Chondrocyte (in vitro differentiated cells): ENCODE data around the gene SUSD4. TPM values are rescaled to one million over a fixed set of nuclear protein-coding genes. Genes with fewer than 3 reads are reported as not detected.

Experiments used
- DNase-seq: peaks from one replicate; pipeline ENCODE4 v3.0.0; 2021; ENCODE audit warnings: mixed read lengths, low spot score
- H3K27ac Mint-ChIP-seq: one replicate; pipeline ENCODE4 v1.8.0; 2021; ENCODE audit warnings: mild to moderate bottlenecking, moderate library complexity, mixed read lengths; ENCODE audit not compliant: unreplicated experiment
- H3K27me3 Mint-ChIP-seq: 2 replicates; pipeline ENCODE4 v1.8.0; 2021; ENCODE audit warnings: low read depth, mixed read lengths
- H3K36me3 Mint-ChIP-seq: 2 replicates; pipeline ENCODE4 v1.8.0; 2021; ENCODE audit warnings: low read depth, mixed read lengths
- H3K4me1 Mint-ChIP-seq: 2 replicates; pipeline ENCODE4 v1.8.0; 2021; ENCODE audit warnings: low read depth, mild to moderate bottlenecking, mixed read lengths
- H3K4me3 Mint-ChIP-seq: one replicate; pipeline ENCODE4 v1.8.0; 2021; ENCODE audit warnings: mild to moderate bottlenecking, moderate library complexity, mixed read lengths; ENCODE audit not compliant: unreplicated experiment
- H3K9me3 Mint-ChIP-seq: 2 replicates; pipeline ENCODE4 v1.8.0; 2021; ENCODE audit warnings: low read depth, mixed read lengths
- total RNA-seq: library from RNA; stranded (reverse); gene quantifications from 3 replicates; pipeline ENCODE4 v1.2.1, GENCODE V29; 2021
- TF ChIP-seq, protein P1 (sequence below): fragments of 200-600 bp; sonication (generic); IDR thresholded peaks from 2 replicates; pipeline ENCODE4 v1.5.0; 2021; ENCODE audit warnings: antibody characterized with exemption, mild to moderate bottlenecking, moderate library complexity

The SUSD4 gene
- total RNA-seq, 1 donor from 2014 or later: 0.42 TPM

DNA sequence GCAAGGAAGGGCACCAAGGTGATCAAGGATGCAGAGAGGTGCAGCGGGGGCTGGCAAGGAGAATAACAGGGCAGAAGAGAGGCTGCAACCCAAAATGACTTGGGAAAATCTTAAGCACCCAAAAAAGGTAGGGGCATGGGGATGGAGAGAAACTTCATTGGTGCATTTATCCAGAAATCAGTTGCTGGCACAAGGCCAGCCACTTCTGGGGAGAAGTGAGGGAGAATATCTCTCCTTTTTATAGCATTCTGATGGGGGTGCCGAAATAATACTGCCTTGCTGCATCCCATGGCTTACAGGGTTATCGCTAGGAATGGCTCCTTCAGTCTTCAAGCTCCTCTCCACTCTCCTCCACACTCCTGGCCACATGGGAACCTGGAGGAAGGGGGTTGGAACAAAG lies 47.9 kb downstream of the SUSD4 start:
- Mint-ChIP-seq H3K4me1 (no peaks in the 10 kb centered on the region), H3K36me3 (no peaks in the 10 kb centered on the region), H3K27me3 (peaks cover 8% of the 10 kb centered on the region), H3K27ac (no peak overlapping the region), H3K4me3 (no peak overlapping the region), H3K9me3 (peaks cover 2% of the 10 kb centered on the region)
- TF ChIP-seq, protein P1, sequence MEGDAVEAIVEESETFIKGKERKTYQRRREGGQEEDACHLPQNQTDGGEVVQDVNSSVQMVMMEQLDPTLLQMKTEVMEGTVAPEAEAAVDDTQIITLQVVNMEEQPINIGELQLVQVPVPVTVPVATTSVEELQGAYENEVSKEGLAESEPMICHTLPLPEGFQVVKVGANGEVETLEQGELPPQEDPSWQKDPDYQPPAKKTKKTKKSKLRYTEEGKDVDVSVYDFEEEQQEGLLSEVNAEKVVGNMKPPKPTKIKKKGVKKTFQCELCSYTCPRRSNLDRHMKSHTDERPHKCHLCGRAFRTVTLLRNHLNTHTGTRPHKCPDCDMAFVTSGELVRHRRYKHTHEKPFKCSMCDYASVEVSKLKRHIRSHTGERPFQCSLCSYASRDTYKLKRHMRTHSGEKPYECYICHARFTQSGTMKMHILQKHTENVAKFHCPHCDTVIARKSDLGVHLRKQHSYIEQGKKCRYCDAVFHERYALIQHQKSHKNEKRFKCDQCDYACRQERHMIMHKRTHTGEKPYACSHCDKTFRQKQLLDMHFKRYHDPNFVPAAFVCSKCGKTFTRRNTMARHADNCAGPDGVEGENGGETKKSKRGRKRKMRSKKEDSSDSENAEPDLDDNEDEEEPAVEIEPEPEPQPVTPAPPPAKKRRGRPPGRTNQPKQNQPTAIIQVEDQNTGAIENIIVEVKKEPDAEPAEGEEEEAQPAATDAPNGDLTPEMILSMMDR: no peak
- no peak for DNase-seq

DNA sequence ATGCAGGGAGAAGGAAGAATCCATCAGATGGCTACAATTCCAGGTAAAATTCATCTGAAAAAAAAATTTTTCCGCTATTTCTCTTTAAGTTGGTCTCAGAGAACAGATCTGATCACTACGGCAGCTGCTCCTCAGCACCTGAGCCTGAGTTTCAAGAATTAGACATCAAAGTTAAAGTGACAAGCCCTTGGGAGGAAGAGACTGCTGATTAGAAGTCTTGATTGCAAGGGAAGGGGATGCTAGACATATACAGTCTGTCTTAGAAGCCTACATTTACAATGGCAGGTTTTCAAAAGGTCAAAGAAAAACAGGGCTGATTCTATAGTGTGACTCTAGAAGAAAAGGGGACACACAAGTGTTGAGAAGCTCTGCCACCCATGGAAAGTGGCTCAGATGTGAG lies 48.3 kb downstream of the SUSD4 start:
- Mint-ChIP-seq H3K9me3 (peaks cover 2% of the 10 kb centered on the region), H3K4me1 (no peaks in the 10 kb centered on the region), H3K27me3 (peaks cover 4% of the 10 kb centered on the region), H3K36me3 (no peaks in the 10 kb centered on the region), H3K27ac (no peak overlapping the region), H3K4me3 (no peak overlapping the region)
- TF ChIP-seq, protein P1: no peak
- DNase-seq: no peak

DNA sequence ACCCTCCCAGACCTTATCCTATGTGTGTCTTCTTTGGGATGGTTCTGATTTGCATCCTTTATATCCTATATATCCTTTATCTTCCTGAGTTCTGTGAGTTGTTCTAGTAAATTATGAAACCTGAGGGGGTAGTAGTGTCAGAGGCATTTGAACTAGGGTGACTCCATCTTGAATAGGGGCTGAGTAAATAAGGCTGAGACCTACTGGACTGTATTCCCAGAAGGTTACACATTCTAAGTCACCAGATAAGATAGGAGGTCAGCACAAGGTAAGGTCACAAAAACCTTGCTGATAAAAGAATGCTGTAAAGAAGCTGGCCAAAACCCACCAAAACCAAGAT lies 50.6 kb downstream of the SUSD4 start:
- TF ChIP-seq, protein P1: no peak
- Mint-ChIP-seq H3K4me3 (no peak overlapping the region), H3K27ac (no peak overlapping the region), H3K27me3 (peaks cover 2% of the 10 kb centered on the region), H3K4me1 (no peaks in the 10 kb centered on the region), H3K36me3 (no peaks in the 10 kb centered on the region), H3K9me3 (no peaks in the 10 kb centered on the region)
- DNase-seq: no peak

DNA sequence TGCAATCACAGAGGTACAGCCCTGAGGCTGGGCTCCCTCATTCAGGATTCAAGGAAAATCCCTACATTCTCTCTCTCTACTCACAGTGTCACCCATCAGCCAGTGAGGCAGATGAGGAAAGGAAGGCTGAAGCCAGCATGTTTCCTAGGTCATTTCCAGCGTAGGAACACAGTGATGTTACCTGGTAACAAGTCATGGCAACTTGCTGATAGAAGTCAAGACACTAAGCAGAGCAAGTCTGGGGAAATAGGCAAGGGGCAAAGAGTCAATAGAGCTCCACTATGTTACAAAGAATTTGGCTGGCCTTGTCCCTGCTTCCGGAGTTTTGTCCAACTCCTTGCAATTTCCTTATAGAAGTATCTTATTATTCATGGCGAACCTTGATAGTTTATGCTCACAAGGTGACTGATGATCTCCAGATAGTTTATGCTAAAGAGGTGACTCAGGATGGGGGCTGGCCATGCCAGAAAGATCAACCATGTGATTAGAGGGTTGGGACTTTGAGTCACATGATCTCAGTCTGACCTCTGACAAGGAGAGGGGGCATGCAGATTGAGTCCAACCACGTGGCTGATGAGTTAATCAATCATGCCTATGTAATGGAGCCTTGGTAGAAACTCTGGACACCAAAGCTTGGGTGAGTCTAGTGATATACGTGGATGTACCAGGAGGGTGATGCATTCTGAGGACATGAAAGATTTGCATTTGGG lies 51.1 kb downstream of the SUSD4 start:
- Mint-ChIP-seq H3K27ac (no peak overlapping the region), H3K9me3 (no peaks in the 10 kb centered on the region), H3K4me1 (no peaks in the 10 kb centered on the region), H3K27me3 (peaks cover 5% of the 10 kb centered on the region), H3K4me3 (no peak overlapping the region), H3K36me3 (no peaks in the 10 kb centered on the region)
- no peak for DNase-seq
- TF ChIP-seq, protein P1: no peak

DNA sequence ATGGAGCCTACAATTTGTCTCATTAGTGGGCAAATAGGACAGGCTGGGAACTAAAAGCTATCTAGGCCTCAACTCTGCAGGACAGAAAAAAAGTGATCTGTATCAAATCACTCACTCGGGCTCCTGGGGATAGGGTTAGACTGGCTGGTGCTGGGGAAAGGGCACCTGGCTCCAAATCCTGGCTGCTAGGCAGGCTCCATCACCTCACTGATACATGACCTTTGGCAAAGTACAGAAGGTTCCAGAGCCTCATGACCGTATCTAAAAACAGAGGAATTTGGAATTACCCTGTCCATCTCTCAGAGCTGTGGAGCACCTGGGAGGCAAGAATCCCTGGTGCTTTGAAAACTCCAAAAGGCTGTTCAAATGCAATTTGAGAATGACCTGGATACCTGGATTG lies 51.7 kb downstream of the SUSD4 start:
- Mint-ChIP-seq H3K27me3 (peaks cover 5% of the 10 kb centered on the region), H3K4me1 (no peaks in the 10 kb centered on the region), H3K9me3 (no peaks in the 10 kb centered on the region), H3K36me3 (no peaks in the 10 kb centered on the region), H3K27ac (no peak overlapping the region), H3K4me3 (no peak overlapping the region)
- no peak for DNase-seq
- TF ChIP-seq, protein P1: no peak
